ENCODE data around the gene GTF2F1.
"Not testable (repeated sequence)": the region's sequence is repeated elsewhere in the genome, so short reads cannot be mapped to it uniquely, and the experiment has no call there.

GTF2F1 gene

GRCh38 chr19:6417713-6418561, 25.0 kb upstream of the GTF2F1 start:
- no peak for DNase-seq (ENCODE audit: low read depth)

- no peak for DNase-seq (ENCODE audit: low read depth)
Measured at GRCh38 chr19:6416658-6417405, 23.9 kb upstream of the GTF2F1 start.

- DNase-seq (ENCODE audit: low read depth), result no peak
Measured at GRCh38 chr19:6415591-6416190, 22.7 kb upstream of the GTF2F1 start.

GRCh38 chr19:6414793-6415590, 22.0 kb upstream of the GTF2F1 start:
- no peak for DNase-seq (ENCODE audit: low read depth)

- no peak for DNase-seq (ENCODE audit: low read depth)
Measured at GRCh38 chr19:6413721-6414643, 21.0 kb upstream of the GTF2F1 start.

- DNase-seq (ENCODE audit: low read depth), result no peak
Measured at GRCh38 chr19:6413291-6413690, 20.3 kb upstream of the GTF2F1 start.

GRCh38 chr19:6412447-6413091, 19.6 kb upstream of the GTF2F1 start:
- DNase-seq (ENCODE audit: low read depth), result no peak

GRCh38 chr19:6412061-6412446, 19.1 kb upstream of the GTF2F1 start:
- DNase-seq (ENCODE audit: low read depth), result no peak

GRCh38 chr19:6409346-6409745, 16.4 kb upstream of the GTF2F1 start:
- DNase-seq (ENCODE audit: low read depth), result no peak

GRCh38 chr19:6406401-6406800, 13.4 kb upstream of the GTF2F1 start:
- no peak for DNase-seq (ENCODE audit: low read depth)

- no peak for DNase-seq (ENCODE audit: low read depth)
Measured at GRCh38 chr19:6402837-6403608, 10.1 kb upstream of the GTF2F1 start.

GRCh38 chr19:6402058-6402457, 9.1 kb upstream of the GTF2F1 start:
- no peak for DNase-seq (ENCODE audit: low read depth)

- DNase-seq (ENCODE audit: low read depth), result not testable (repeated sequence)
Measured at GRCh38 chr19:6400062-6400944, 7.3 kb upstream of the GTF2F1 start.

- DNase-seq (ENCODE audit: low read depth), result no peak
Measured at GRCh38 chr19:6396305-6396704, 3.3 kb upstream of the GTF2F1 start.

GRCh38 chr19:6394831-6395230, 1.9 kb upstream of the GTF2F1 start:
- DNase-seq (ENCODE audit: low read depth), result no peak

- no peak for DNase-seq (ENCODE audit: low read depth)
Measured at GRCh38 chr19:6393983-6394412, 1.0 kb upstream of the GTF2F1 start.

GRCh38 chr19:6392221-6393073, 517 bp downstream of the GTF2F1 start:
- DNase-seq (ENCODE audit: low read depth), result no peak

GRCh38 chr19:6387372-6387771, 5.6 kb downstream of the GTF2F1 start:
- no peak for DNase-seq (ENCODE audit: low read depth)

Measured in T follicular helper cell (primary cell).